Activated naive CD4-positive, alpha-beta T cell treated with anti-CD3 and anti-CD28 coated beads, Interleukin-2, amount 50 U/mL, for 72 hours (primary cell): Measurements from ENCODE around the gene PREX1. TPM values are rescaled to one million over a fixed set of nuclear protein-coding genes. Genes with fewer than 3 reads are reported as not detected.
A peak's percentile ranks its signal among the peaks of the same experiment; 100 is the strongest.

Source experiments
- ATAC-seq, 2 donors: fragments of 150-1000 bp; cut with Tn5 transposase; 2 replicates each; pipeline ENCODE4 v1.10.0; 2021; ENCODE audit warnings: mild to moderate bottlenecking in 2 of 2, moderate library complexity in 2 of 2
- DNase-seq, 2 donors: peaks; one replicate each; pipeline ENCODE4 v3.0.0; 2021 to 2022; ENCODE audit warnings: low spot score in 2 of 2
- H3K27ac Mint-ChIP-seq, 2 donors: one replicate each; pipeline ENCODE4 v1.8.0; 2022; ENCODE audit warnings: mild to moderate bottlenecking in 2 of 2, mixed read lengths in 2 of 2
- H3K36me3 Mint-ChIP-seq, 2 donors: one replicate each; pipeline ENCODE4 v1.8.0; 2022; ENCODE audit warnings: mixed read lengths in 2 of 2
- H3K9me3 Mint-ChIP-seq, 2 donors: one replicate each; pipeline ENCODE4 v1.8.0; 2022; ENCODE audit warnings: mixed read lengths in 2 of 2
- total RNA-seq, 2 donors: library from RNA; stranded (reverse); gene quantifications; one replicate each; pipeline ENCODE4 v1.2.3, GENCODE V29; 2022

The PREX1 gene
- total RNA-seq, 2 donors from 2014 or later = 30.6 to 51.8 TPM

GRCh38 chr20:48621376-48622078 is 206.3 kb downstream of the PREX1 start:
- no peak for DNase-seq
- Mint-ChIP-seq H3K27ac (peak overlapping the region in 1 of 2 donors; percentile 9), H3K9me3 (no peaks in the 10 kb centered on the region), H3K36me3 (no peaks in the 10 kb centered on the region)
- ATAC-seq = peak in 1 of 2 donors; percentile 6

DNA sequence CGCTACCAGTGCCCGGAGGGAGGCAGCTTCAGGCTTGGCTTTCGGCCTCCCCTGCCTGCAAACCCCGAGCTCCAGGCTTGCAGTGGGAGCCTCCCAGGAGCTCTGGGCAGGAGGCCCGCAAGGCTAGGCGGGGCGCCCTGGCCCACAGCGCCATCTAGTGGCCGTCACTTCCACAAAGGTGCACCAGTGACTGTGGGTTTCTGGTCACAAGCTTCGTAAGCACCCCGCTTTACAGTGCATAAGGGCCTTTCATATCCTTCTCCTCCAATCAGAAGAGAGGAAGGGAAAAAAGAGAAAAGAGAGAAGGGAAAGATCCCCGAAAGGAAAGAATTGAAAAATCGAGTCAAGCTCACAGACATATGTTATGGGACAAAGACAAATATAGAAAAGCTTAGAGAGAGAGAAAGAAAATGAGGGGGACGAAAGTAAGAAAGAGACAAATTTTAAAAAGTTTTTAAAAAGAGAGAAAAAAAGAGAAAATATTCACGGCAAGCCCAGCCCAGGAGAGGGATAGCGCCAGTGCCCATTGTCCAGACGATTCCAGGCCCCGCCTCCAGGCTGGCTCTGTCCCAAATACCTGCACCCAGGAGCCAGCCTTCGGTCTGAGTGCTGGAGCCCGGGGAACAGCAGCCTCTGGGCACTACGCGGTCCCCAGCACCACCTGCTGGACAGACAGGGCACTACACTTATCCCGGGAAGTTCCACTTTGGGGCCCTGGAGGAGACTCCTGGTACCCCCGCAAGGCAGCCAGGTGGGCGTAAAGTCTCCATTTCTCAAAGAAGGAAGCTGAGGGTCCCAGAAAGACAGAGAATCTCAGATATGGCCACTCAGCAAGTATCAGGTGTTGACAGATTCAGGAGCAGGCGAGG is 207.1 kb downstream of the PREX1 start:
- no peaks in the 10 kb centered on the region for H3K9me3 Mint-ChIP-seq
- ATAC-seq (peak; percentile 88), DNase-seq (peak; percentile 71 to 82)
- H3K27ac Mint-ChIP-seq = peak overlapping the region; percentile 3 to 18
- no peaks in the 10 kb centered on the region for H3K36me3 Mint-ChIP-seq

- Mint-ChIP-seq H3K9me3 (no peaks in the 10 kb centered on the region), H3K36me3 (no peaks in the 10 kb centered on the region), H3K27ac (peak overlapping the region in 1 of 2 donors; percentile 3)
- peak in 1 of 2 donors; percentile 1 for ATAC-seq
- no peak for DNase-seq
These were observed 207.7 kb downstream of the PREX1 start for GRCh38 chr20:48620154-48620506.

GRCh38 chr20:48619126-48620101 is 208.4 kb downstream of the PREX1 start:
- ATAC-seq (no peak), DNase-seq (no peak)
- no peaks in the 10 kb centered on the region for H3K36me3 Mint-ChIP-seq
- H3K9me3 Mint-ChIP-seq = no peaks in the 10 kb centered on the region
- peak overlapping the region in 1 of 2 donors; percentile 14 for H3K27ac Mint-ChIP-seq

DNA sequence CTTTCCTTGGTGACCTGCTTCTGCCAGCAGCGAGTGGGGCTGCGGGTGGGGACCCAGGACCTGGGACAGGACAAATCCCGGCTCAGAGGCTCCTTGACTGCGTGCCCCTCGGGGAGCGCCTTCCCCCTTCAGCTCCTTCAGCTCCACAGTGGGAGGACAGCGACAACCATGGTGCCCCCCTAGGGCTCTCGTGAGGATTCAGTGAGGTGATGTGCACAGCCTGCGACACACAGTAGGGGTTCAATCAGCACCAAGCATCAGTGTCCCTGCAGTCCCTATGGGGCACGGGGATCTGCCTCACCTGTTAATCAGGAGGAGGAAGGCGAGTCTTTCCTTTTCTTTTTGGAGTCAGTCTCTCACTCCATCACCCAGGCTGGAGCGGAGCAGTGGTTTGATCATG is 209.2 kb downstream of the PREX1 start:
- no peak overlapping the region for H3K27ac Mint-ChIP-seq

DNA sequence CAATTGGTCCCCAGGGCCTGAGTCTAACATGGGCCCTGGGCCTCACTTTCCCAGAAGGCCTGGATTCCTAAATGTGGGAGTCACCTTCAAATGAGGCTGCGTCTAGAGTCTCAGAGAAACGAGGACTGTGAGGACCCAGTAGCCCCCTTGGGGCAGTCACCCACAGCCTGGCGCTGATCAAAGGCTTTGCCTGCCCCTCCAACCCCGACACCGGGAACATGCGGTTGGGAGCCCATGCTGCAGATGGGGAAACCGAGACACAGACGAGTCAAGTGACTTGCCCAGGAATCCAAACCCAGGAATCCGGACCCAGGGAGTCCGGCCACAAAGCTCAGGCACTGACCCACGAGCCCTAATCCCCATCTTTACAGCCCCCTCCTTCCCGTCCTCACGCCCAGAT is 209.7 kb downstream of the PREX1 start:
- H3K9me3 Mint-ChIP-seq = no peaks in the 10 kb centered on the region
- DNase-seq (no peak), ATAC-seq (no peak)
- no peaks in the 10 kb centered on the region for H3K36me3 Mint-ChIP-seq
- peak overlapping the region in 1 of 2 donors; percentile 79 for H3K27ac Mint-ChIP-seq

More for the DNA sequence above, 209.2 kb downstream of the PREX1 start:
- no peaks in the 10 kb centered on the region for H3K36me3 Mint-ChIP-seq
- ATAC-seq = no peak
- H3K9me3 Mint-ChIP-seq = no peaks in the 10 kb centered on the region
- no peak for DNase-seq

- Mint-ChIP-seq H3K36me3 (no peaks in the 10 kb centered on the region), H3K27ac (peak overlapping the region in 1 of 2 donors; percentile 79), H3K9me3 (no peaks in the 10 kb centered on the region)
- DNase-seq (no peak), ATAC-seq (no peak)
These were observed 210.3 kb downstream of the PREX1 start for GRCh38 chr20:48617481-48617880.

DNA sequence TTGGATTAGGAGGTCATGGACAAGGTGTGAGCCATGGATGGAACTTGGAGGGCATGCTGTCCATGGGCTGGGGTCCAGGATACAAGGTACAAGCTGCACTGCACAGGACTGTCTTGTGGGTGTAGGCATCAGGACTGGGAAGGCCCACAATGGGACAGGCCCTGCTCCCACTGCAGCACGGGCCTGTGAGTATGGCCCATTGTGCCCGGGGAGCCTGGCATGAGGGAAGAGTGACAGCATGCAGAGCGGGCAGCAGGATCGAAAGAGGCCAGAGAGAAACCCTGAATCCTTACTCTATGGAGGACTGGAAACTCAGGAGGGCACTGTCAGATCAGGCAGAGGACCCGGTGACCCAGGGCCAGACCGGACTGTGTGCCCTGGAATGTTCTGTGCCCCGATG is 211.3 kb downstream of the PREX1 start:
- Mint-ChIP-seq H3K9me3 (no peaks in the 10 kb centered on the region), H3K27ac (no peak overlapping the region), H3K36me3 (no peaks in the 10 kb centered on the region)
- ATAC-seq (no peak), DNase-seq (no peak)

DNA sequence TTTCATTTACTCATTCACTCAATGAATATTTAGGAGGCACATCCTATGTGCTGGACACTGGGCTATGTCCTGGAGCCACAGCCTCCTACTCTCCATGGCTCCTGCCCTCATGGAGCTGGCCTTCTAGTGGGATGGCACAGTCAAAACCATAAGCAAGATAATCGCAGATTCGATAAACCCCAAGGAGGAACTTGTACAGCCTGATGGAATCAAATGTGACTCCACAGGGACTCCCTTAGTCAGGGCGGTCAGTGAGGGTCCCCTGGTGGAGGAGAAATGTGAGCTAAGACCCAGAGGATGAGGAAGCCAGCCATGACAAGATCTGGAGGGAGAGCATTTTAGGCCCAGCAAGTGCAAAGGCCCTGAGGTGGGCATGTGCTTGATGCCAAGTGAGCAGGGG is 211.9 kb downstream of the PREX1 start:
- DNase-seq (no peak), ATAC-seq (no peak)
- no peak overlapping the region for H3K27ac Mint-ChIP-seq
- H3K36me3 Mint-ChIP-seq = no peaks in the 10 kb centered on the region
- H3K9me3 Mint-ChIP-seq = no peaks in the 10 kb centered on the region

DNA sequence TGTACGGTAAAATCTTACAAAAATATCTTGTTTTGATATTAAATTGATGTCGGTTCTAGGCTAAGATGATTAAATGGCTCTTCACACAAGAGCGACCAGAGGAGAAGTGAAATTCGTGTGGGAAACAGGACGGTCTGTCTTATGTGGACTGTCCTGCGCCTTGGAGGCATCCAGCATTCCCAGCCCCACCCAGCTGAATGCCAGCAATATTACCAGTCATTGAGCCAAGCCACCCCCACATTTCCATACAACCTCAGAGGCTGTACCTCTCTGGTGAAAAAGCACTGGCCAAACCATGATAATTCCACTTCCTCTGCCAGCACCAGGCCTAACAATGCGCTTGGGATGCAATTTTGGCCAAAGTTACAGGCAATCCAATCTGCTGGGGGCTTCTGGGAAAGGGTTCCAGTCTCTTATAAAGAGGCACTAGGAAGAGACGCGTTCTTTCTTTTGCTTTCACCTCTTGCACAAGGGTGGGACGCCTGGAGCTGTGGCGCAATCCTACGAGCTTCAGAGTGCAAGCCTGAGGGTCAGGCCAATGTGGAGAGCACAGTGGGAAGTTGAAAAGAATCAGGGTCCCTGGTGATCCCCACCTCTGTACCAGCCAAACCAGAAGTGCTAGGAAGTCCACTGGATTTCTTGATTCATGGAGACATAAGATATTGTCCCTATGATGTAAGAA is 213.1 kb downstream of the PREX1 start:
- H3K36me3 Mint-ChIP-seq = no peaks in the 10 kb centered on the region
- no peak for ATAC-seq
- H3K9me3 Mint-ChIP-seq = no peaks in the 10 kb centered on the region
- H3K27ac Mint-ChIP-seq = no peak overlapping the region
- DNase-seq = peak in 1 of 2 donors; percentile 9

DNA sequence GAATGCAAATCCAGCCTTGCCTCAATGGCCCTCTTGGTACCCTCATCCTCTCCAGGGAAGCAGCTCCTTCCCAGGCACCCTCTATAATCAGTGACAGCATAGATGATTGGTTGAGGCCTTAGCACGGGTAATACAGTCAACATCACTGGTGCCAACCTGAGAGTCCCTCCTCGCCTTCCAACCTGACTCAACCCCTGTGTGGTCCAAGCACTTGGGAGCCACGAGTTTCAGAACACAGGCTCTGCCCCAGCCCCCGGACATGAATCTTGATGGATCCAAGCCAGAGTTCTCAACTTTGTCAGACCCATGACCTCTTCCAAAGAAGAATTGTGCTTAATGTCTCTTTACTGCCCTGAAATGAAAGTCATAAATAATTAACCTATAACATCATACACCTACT is 213.9 kb downstream of the PREX1 start:
- Mint-ChIP-seq H3K9me3 (no peaks in the 10 kb centered on the region), H3K27ac (peak overlapping the region in 1 of 2 donors; percentile 44)

DNA sequence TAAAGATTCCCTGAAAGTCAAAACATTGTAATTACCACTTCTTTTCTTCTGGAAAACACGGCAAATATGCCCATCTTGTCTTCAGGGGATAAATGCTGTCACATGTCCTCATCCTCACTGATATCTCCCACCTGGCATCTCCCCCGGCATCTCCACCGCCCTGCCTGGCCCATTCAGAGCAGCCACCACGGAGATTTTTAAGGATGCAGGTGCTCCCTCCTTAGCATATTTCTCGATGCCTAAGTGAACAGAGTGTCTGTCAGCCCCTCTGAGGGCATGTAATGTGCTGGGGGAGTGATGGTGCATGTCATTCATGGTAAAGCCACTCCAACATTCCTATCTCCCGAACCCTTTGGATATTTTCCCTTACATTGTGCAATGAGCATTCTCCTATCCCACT is 215.5 kb downstream of the PREX1 start:
- DNase-seq (no peak), ATAC-seq (no peak)
- Mint-ChIP-seq H3K36me3 (no peaks in the 10 kb centered on the region), H3K27ac (no peak overlapping the region), H3K9me3 (no peaks in the 10 kb centered on the region)

More for the DNA sequence above, 213.9 kb downstream of the PREX1 start:
- DNase-seq (peak in 1 of 2 donors; percentile 41), ATAC-seq (no peak)
- no peaks in the 10 kb centered on the region for H3K36me3 Mint-ChIP-seq

DNA sequence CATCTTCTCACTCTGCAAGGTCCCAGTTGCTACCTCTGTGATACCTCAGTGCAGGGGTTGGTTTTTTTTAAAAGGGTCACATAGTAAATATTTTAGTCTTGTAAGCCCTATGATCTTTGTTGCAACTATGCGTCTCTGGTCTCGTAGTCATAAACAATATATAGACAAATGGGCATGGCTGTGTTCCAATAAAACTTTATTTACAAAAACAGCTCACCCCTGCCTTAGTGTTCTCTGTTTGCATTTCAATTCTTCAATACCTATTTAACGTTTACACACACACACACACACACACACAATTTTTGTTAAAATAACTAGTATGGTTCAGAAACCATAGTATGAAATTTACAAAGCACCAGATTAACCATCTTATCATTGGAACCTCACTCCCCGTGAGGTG is 216.8 kb downstream of the PREX1 start:
- Mint-ChIP-seq H3K36me3 (no peaks in the 10 kb centered on the region), H3K9me3 (no peaks in the 10 kb centered on the region), H3K27ac (no peak overlapping the region)
- ATAC-seq (no peak), DNase-seq (no peak)

DNA sequence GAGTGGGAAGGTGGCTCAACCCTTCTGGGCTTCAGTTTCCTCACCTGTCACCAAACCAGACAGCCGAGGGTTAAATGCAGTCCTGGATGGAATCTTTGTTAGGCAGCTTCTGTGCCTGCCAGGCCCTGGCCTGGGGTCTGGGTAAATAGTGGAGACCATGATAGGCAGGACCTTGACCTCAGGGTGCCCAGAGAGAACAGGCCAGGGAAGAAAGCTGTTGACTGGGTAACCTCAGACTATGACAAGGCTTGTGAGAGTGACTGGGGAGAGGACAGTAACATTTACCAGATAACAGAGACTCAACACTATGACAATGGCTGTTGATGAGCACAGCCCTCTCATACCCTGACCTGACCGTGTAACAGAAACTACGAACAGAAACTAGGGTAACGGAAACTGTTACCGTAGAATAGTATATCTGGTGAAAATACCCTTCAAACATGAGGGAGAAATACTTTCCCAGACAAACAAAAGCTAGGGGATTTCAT is 218.3 kb downstream of the PREX1 start:
- Mint-ChIP-seq H3K9me3 (no peaks in the 10 kb centered on the region), H3K27ac (peak overlapping the region in 1 of 2 donors; percentile 37), H3K36me3 (no peaks in the 10 kb centered on the region)
- DNase-seq (no peak), ATAC-seq (peak; percentile 69 to 92)

- ATAC-seq (no peak), DNase-seq (no peak)
- H3K9me3 Mint-ChIP-seq = no peaks in the 10 kb centered on the region
- no peaks in the 10 kb centered on the region for H3K36me3 Mint-ChIP-seq
- H3K27ac Mint-ChIP-seq = peak overlapping the region in 1 of 2 donors; percentile 4
These were observed 219.0 kb downstream of the PREX1 start for GRCh38 chr20:48608756-48609155.

DNA sequence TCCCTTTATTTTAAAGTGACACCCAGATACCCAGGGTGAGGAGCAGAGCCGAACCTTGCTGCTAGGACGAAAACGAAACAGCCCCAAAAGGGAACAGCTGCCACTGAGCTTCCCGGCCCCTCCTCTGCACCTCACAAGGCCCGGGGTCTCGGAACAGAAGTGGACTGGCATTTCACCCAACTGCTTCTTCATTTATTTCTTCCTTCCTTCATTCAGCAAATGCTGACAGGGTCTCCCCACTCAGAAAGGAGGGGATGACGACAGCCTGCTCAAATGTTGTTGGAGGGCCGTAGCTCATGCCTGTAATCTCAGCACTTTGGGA is 220.3 kb downstream of the PREX1 start:
- no peaks in the 10 kb centered on the region for H3K9me3 Mint-ChIP-seq
- ATAC-seq (no peak), DNase-seq (no peak)
- no peak overlapping the region for H3K27ac Mint-ChIP-seq
- H3K36me3 Mint-ChIP-seq = no peaks in the 10 kb centered on the region
